Activated B cell treated with CpG ODN at 0.5 μM for 24 hours (primary cell): Measurements from ENCODE around the gene KATNBL1. TPM values are rescaled to one million over a fixed set of nuclear protein-coding genes. Genes with fewer than 3 reads are reported as not detected.

Experiments used
- ATAC-seq: fragments of 200-7000 bp; cut with Tn5 transposase; one replicate; pipeline ENCODE4 v1.10.0; 2021; ENCODE audit warnings: low read depth, mild to moderate bottlenecking, moderate library complexity
- CTCF ChIA-PET: fragments of 350-600 bp; sonication (Branson Sonifier 250); formaldehyde crosslinking; loops from one replicate; lab custom pipeline; 2021; ENCODE audit warnings: antibody characterized with exemption; lab: Charles Lee
- POLR2A ChIA-PET: fragments of 350-600 bp; sonication (Branson Sonifier 250); formaldehyde crosslinking; loops from one replicate; lab custom pipeline; 2021; ENCODE audit warnings: antibody characterized with exemption; lab: Charles Lee
- DNase-seq: peaks from one replicate; pipeline ENCODE4 v3.0.0; 2022
- H3K27ac Mint-ChIP-seq: one replicate; pipeline ENCODE4 v1.8.0; 2020; ENCODE audit warnings: mixed read lengths
- H3K27me3 Mint-ChIP-seq: one replicate; pipeline ENCODE4 v1.8.0; 2021; ENCODE audit warnings: mixed read lengths
- H3K36me3 Mint-ChIP-seq: one replicate; pipeline ENCODE4 v1.8.0; 2021; ENCODE audit warnings: low read depth, mixed read lengths
- H3K4me1 Mint-ChIP-seq: one replicate; pipeline ENCODE4 v1.8.0; 2021; ENCODE audit warnings: mixed read lengths
- H3K4me3 Mint-ChIP-seq: one replicate; pipeline ENCODE4 v1.8.0; 2020; ENCODE audit warnings: mild to moderate bottlenecking, mixed read lengths
- H3K9me3 Mint-ChIP-seq: one replicate; pipeline ENCODE4 v1.8.0; 2020; ENCODE audit warnings: mixed read lengths
- intact Hi-C: fragments of 100-400 bp; cut with micrococcal nuclease; formaldehyde crosslinking; loops from one replicate; pipeline ENCODE4 v1.15.1; 2024
- total RNA-seq: library from RNA; stranded (reverse); gene quantifications from 2 replicates; pipeline ENCODE4 v1.2.3, GENCODE V29; 2022
- TF ChIP-seq, protein P1 (sequence below): fragments of 200-600 bp; IDR thresholded peaks from one replicate; pipeline ENCODE4 v1.8.0; 2022; ENCODE audit warnings: antibody characterized with exemption, mild to moderate bottlenecking

The KATNBL1 gene
- total RNA-seq, 1 donor from 2014 or later: 53.3 TPM

DNA sequence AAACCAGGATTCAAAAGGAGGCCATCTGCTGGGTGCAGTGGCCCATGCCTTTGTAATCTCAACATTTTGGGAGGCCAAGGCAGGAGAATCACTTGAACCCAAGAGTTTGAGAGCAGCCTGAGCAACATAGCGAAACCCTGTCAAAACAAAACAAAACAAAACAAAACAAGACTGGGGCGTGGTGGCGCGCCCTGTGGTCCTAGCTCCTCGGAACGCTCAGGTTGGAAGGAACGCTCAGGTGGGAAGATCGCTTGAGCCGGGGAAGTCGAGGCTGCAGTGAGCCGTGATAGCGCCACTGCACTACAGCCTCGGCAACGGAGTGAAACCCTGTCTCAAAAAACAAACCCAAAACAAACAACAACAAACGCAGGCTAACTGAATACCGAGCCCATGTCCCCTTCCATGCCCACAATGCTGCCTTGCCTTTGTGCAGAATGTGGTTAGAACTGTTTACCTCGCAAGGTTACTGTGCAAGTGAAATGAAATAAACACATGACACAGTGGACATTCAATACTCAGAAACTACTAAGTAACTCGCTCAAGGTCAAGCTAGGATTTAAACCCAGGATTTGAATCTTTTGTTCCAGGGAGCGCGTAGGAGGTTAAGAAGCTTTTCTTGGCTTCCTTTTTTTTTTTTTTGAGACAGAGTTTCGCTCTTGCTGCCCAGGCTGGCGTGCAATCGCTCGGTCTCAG lies 14.2 kb upstream of the KATNBL1 start:
- ATAC-seq: peak; percentile 7

DNA sequence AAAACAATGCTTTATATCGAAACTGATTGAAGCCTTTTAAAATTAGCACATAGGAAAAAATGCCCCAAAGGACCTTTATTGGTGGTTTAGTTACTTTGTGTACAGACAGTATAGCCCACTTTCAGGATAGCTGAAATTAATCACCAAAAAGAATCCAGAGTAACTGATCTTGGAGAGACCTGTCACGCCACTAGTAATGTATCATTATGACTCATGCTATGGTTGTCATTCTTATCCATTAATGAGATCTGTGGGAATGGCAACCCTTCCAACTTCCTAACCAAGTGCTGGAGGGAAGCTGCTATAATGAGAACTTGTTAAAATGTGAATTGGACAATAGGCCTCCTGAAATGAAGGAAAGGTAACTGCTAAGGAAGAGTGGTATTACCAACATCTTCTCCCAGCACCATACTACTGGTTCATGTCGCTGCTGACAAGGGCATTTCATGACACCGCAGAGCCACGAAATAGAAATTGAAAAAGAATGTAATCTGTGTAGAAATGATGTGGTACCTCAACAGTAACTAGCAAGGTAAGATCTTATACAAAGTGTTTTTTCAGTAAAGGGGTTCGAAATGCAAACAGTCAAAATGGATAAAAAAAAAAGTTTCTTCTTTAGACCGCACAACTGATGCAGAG lies 7.8 kb upstream of the KATNBL1 start:
- H3K4me1 Mint-ChIP-seq: no peaks in the 10 kb centered on the region
- DNase-seq (no peak), ATAC-seq (no peak)
- H3K36me3 Mint-ChIP-seq: no peaks in the 10 kb centered on the region
- intact Hi-C loops: no loop called here
- POLR2A ChIA-PET: no interaction called here
- no peaks in the 10 kb centered on the region for H3K27me3 Mint-ChIP-seq
- CTCF ChIA-PET: no interaction called here
- no peaks in the 10 kb centered on the region for H3K9me3 Mint-ChIP-seq
- TF ChIP-seq, protein P1, sequence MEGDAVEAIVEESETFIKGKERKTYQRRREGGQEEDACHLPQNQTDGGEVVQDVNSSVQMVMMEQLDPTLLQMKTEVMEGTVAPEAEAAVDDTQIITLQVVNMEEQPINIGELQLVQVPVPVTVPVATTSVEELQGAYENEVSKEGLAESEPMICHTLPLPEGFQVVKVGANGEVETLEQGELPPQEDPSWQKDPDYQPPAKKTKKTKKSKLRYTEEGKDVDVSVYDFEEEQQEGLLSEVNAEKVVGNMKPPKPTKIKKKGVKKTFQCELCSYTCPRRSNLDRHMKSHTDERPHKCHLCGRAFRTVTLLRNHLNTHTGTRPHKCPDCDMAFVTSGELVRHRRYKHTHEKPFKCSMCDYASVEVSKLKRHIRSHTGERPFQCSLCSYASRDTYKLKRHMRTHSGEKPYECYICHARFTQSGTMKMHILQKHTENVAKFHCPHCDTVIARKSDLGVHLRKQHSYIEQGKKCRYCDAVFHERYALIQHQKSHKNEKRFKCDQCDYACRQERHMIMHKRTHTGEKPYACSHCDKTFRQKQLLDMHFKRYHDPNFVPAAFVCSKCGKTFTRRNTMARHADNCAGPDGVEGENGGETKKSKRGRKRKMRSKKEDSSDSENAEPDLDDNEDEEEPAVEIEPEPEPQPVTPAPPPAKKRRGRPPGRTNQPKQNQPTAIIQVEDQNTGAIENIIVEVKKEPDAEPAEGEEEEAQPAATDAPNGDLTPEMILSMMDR: no peak
- H3K27ac Mint-ChIP-seq: no peak overlapping the region
- no peak overlapping the region for H3K4me3 Mint-ChIP-seq

More for the DNA sequence above, 14.2 kb upstream of the KATNBL1 start:
- H3K36me3 Mint-ChIP-seq: peaks cover 30% of the 10 kb centered on the region
- DNase-seq: no peak
- ChIA-PET POLR2A (interaction anchor here (0.7 to 2.6 kb wide), 10 partner anchors 13 to 745 kb away, joined by 3 to 32 read pairs (median 6); partner anchors contain the start of genes AQR, AVEN, EMC7 and KATNBL1), CTCF (interaction anchor here (1.0 to 2.1 kb wide), 2 partner anchors 10 to 14 kb away, joined by 3 to 9 read pairs; partner anchors contain the start of gene KATNBL1)
- TF ChIP-seq, protein P1: no peak
- peaks cover 27% of the 10 kb centered on the region for H3K4me1 Mint-ChIP-seq
- intact Hi-C loops: loop anchor here (1.0 kb wide), 3 partner anchors 14 to 764 kb away; partner anchors contain the start of genes KATNBL1, NOP10, NUTM1 and ZNF770
- peak overlapping the region; percentile 96 for H3K27ac Mint-ChIP-seq
- H3K27me3 Mint-ChIP-seq: peaks cover 1% of the 10 kb centered on the region
- peak overlapping the region; percentile 92 for H3K4me3 Mint-ChIP-seq
- H3K9me3 Mint-ChIP-seq: no peaks in the 10 kb centered on the region

DNA sequence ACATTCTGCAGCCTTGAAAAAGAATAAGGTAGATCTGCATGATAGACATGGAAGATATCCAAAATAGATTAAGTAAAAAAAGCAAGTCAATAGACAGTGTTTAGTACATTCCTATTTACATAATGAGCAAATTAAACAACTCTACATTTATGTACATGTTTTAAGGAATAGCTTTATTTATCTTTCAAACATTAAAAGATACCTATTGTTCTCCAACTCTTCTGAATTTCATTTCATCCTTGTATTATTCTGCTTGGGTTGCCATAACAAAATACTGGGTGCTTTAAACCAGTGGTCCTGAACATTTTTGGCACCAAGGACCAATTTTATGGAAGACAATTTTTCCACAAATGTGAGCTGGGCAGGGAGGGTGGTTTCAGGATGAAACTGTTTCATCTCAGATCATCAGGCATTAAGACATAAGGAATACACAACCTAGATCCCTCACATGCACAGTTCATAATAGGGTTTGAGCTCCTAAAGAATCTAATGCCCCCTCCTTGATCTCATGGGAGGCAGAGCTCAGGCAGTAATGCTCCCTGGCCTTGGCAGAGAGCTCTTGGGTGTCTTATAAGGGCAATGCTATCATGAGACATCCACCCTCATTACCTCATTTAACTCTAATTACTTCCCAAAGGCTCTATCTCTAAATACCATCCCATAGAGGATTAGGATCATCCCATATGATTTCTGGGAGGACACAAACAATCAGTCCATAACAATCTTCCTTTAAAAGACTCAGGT lies 6.8 kb upstream of the KATNBL1 start:
- no peak overlapping the region for H3K27ac Mint-ChIP-seq
- no peaks in the 10 kb centered on the region for H3K36me3 Mint-ChIP-seq
- ATAC-seq (no peak), DNase-seq (no peak)
- no peaks in the 10 kb centered on the region for H3K4me1 Mint-ChIP-seq
- no peaks in the 10 kb centered on the region for H3K9me3 Mint-ChIP-seq
- CTCF ChIA-PET: no interaction called here
- no peak overlapping the region for H3K4me3 Mint-ChIP-seq
- H3K27me3 Mint-ChIP-seq: no peaks in the 10 kb centered on the region
- intact Hi-C loops: no loop called here
- POLR2A ChIA-PET: interaction anchor here (0.8 kb wide), 1 partner anchor 115 kb away, joined by 3 read pairs; the partner anchor contains the start of genes EMC7 and PGBD4
- TF ChIP-seq, protein P1: no peak

DNA sequence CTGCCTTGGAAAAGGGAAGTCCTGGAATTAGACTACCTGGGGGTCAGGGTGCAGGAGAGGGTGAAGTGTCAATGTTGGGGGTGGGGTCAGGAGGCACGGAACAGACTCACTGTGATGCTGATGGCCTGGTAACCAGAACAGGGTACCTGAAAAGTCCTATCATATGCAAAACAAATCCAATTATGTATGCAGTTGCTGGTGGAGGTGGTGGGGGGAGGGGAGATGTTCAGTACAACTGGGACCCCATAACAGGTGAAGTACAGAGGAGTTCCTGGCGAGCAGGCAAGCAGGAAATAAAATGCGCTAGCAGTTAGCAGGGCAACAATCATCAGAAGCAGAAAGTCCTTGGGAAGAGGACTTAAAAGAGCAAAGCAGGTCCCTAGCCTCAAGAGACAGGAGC lies 4.2 kb upstream of the KATNBL1 start:
- intact Hi-C loops: no loop called here
- H3K27ac Mint-ChIP-seq: no peak overlapping the region
- no peak for DNase-seq
- TF ChIP-seq, protein P1: no peak
- H3K4me1 Mint-ChIP-seq: peaks cover 3% of the 10 kb centered on the region
- H3K4me3 Mint-ChIP-seq: no peak overlapping the region
- no peaks in the 10 kb centered on the region for H3K27me3 Mint-ChIP-seq
- H3K9me3 Mint-ChIP-seq: no peaks in the 10 kb centered on the region
- ChIA-PET CTCF (no interaction called here), POLR2A (no interaction called here)
- peaks cover 2% of the 10 kb centered on the region for H3K36me3 Mint-ChIP-seq
- ATAC-seq: no peak
